Thymus (tissue), 11 donors: Measurements from ENCODE around the gene LGR6. TPM values are rescaled to one million over a fixed set of nuclear protein-coding genes. Genes with fewer than 3 reads are reported as not detected.

Experiments
- DNase-seq, 9 donors: peaks; one replicate each; pipeline ENCODE4 v3.0.0-alpha.2; 2013; ENCODE audit warnings: low spot score in 9 of 9, low read depth in 6 of 9, missing footprints in 1 of 9
- H3K27ac ChIP-seq, 2 donors: one replicate each; pipeline ENCODE4 v1.5.1; 2013; ENCODE audit warnings: control low read depth in 1 of 2, low read depth in 1 of 2, low read length in 1 of 2, mild to moderate bottlenecking in 1 of 2, moderate library complexity in 1 of 2
- H3K27me3 ChIP-seq, 2 donors: one replicate each; pipeline ENCODE4 v1.5.1; 2013; ENCODE audit warnings: low read length in 1 of 2; ENCODE audit not compliant: control insufficient read depth in 2 of 2, insufficient read depth in 1 of 2
- H3K36me3 ChIP-seq, 2 donors: one replicate each; pipeline ENCODE4 v1.5.1; 2013; ENCODE audit warnings: low read length in 1 of 2, mild to moderate bottlenecking in 1 of 2, moderate library complexity in 1 of 2; ENCODE audit not compliant: control insufficient read depth in 2 of 2, insufficient read depth in 2 of 2
- H3K4me1 ChIP-seq, 2 donors: one replicate each; pipeline ENCODE4 v1.5.1; 2013; ENCODE audit warnings: low read length in 2 of 2; ENCODE audit not compliant: control insufficient read depth in 2 of 2, insufficient read depth in 2 of 2
- H3K4me3 ChIP-seq, 2 donors: one replicate each; pipeline ENCODE4 v1.5.1; 2013; ENCODE audit warnings: low read length in 2 of 2, control low read depth in 1 of 2, mild to moderate bottlenecking in 1 of 2
- H3K9me3 ChIP-seq, 2 donors: one replicate each; pipeline ENCODE4 v1.5.1; 2013; ENCODE audit warnings: low read length in 1 of 2, mild to moderate bottlenecking in 1 of 2; ENCODE audit not compliant: control insufficient read depth in 2 of 2, insufficient read depth in 1 of 2
- WGBS: extraction: QIAGEN DNeasy Blood & Tissue Kit; methylation state at CpG from one replicate; pipeline ENCODE4 v1.1.7; 2013; 5-methylcytosine and 5-hydroxymethylcytosine counted together
- polyA plus RNA-seq: library from polyadenylated mRNA; stranded (reverse); fragments of 200-250 nt; gene quantifications from one replicate; pipeline ENCODE4 v1.2.3, GENCODE V29; 2013
- total RNA-seq: library from RNA; stranded (reverse); fragments of 120-200 nt; gene quantifications from one replicate; pipeline ENCODE4 v1.2.4, GENCODE V29; 2013
- donor health status: healthy.

Gene LGR6
- total and polyA plus RNA-seq, 2 donors, result 0.05 to 1.0 TPM

GRCh38 chr1:202268817-202269216, 75.2 kb downstream of the LGR6 start:
- DNase-seq, result no peak
- Histone ChIP-seq H3K4me3 (no peak overlapping the region), H3K4me1 (no peaks in the 10 kb centered on the region), H3K27ac (no peak overlapping the region), H3K27me3 (peaks cover 3 to 30% of the 10 kb centered on the region in 2 donors), H3K9me3 (no peaks in the 10 kb centered on the region), H3K36me3 (no peaks in the 10 kb centered on the region)
- WGBS, result 96% methylated on average over 5 of the region's 5 CpGs

- 84% methylated on average over 8 of the region's 8 CpGs for WGBS
- Histone ChIP-seq H3K36me3 (no peaks in the 10 kb centered on the region), H3K9me3 (no peaks in the 10 kb centered on the region), H3K4me3 (no peak overlapping the region), H3K27ac (no peak overlapping the region), H3K27me3 (peaks cover 3 to 22% of the 10 kb centered on the region in 2 donors), H3K4me1 (no peaks in the 10 kb centered on the region)
- no peak for DNase-seq
These were observed 77.3 kb downstream of the LGR6 start for GRCh38 chr1:202270871-202271326.

DNA sequence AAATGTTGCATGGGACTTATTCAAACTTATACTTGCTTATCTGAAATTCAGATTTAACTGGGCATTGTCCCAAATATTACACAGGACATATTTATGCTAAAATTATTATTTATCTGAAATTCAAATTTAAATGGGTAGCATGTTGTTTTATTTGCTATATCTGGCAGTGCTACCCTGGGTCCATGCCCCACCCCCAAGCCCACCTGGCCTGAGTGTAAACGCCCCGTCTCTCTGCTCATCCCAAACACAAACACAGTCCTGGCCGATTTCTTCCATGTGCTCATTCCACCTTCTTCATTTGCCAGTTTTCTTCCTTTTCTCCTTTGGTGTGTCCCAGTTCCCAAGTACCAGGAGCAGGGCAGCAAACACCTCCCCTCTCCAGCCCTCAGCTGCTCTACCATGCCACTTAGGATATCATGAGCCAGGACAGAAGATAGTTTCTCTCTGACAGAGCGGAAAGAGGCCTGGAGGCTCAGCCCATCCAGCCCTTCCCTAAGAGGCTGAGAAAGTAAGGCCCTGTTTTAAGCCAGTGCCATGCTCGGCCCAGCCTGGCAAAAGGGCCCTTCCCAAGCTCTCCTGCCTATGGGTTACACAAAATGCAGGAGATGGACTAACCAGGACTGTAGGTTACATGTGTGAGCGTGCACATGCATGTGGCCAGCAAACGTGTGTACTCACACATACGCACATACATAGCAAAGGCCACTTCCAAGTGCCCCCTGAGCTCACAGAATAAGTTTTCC, 78.7 kb downstream of the LGR6 start:
- WGBS, result 98% methylated on average over 8 of the region's 8 CpGs
- no peak for DNase-seq
- Histone ChIP-seq H3K27me3 (peaks cover 0 to 30% of the 10 kb centered on the region in 2 donors), H3K9me3 (no peaks in the 10 kb centered on the region), H3K4me3 (no peak overlapping the region), H3K4me1 (no peaks in the 10 kb centered on the region), H3K27ac (no peak overlapping the region), H3K36me3 (no peaks in the 10 kb centered on the region)

DNA sequence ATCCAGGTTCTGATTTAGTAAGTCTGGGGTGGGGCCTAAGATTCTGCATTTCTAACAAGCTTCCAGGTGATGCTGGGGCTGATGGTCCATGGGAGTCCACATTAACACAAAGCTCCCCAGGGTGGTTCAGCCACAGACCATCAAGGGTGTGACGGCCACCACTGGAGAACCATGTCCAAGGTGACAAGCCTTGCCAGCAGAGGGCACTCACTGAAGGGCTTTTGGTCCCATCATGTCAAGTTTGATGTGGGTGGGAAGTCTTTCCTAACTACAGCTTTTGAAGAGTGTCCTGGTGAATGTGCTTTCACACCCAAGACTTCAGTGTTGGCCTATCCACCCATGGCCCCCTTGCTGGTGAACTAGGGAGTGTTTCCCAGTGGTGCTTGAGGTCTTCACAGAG, 81.0 kb downstream of the LGR6 start:
- DNase-seq, result peak in 3 of 9 donors; percentile 8 to 27 (median 12)
- peaks cover 0 to 31% of the 10 kb centered on the region in 2 donors for H3K27me3 ChIP-seq
- H3K27ac ChIP-seq, result no peak overlapping the region
- no peaks in the 10 kb centered on the region for H3K36me3 ChIP-seq
- H3K9me3 ChIP-seq, result no peaks in the 10 kb centered on the region
- no peak overlapping the region for H3K4me3 ChIP-seq
- no peaks in the 10 kb centered on the region for H3K4me1 ChIP-seq
- WGBS, result 47% methylated on average over 1 of the region's 1 CpG

DNA sequence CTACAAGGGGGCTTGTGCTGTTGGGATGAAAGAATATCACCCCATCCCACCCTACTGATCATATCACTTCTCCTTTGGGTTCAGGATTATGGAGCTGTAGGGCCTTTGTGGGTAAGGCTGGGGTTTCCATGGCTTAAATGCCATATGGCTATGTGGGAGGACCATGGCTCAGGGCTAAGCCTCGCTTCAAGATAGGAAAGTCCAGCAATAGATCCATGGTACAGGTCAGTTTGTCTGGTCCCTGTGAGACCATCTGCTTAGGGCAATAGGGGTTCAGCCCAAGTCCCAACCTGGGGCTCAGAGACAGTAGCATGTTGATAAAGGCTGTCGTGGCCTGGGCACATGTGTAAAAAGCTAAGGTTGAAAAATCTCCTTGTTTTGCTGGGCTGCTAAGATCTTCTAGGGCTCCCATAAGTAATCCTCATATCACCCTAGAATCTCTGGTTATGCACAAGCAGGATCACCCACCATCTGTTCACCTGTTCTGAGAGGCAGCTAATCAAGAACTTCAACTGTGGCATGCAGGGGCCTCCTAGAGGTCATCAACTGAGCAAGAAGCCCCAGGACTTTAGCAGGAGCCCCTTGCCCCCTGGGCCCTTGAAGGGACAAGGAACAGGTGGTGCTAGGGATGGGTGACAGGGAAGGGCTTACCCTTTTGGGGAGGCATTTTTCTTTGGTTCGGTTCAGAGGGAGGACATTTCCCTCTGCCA, 81.6 kb downstream of the LGR6 start:
- Histone ChIP-seq H3K27me3 (peaks cover 0 to 33% of the 10 kb centered on the region in 2 donors), H3K27ac (no peak overlapping the region), H3K36me3 (no peaks in the 10 kb centered on the region), H3K4me3 (no peak overlapping the region), H3K4me1 (no peaks in the 10 kb centered on the region), H3K9me3 (no peaks in the 10 kb centered on the region)
- no peak for DNase-seq
- 97% methylated on average over 3 of the region's 3 CpGs for WGBS

DNA sequence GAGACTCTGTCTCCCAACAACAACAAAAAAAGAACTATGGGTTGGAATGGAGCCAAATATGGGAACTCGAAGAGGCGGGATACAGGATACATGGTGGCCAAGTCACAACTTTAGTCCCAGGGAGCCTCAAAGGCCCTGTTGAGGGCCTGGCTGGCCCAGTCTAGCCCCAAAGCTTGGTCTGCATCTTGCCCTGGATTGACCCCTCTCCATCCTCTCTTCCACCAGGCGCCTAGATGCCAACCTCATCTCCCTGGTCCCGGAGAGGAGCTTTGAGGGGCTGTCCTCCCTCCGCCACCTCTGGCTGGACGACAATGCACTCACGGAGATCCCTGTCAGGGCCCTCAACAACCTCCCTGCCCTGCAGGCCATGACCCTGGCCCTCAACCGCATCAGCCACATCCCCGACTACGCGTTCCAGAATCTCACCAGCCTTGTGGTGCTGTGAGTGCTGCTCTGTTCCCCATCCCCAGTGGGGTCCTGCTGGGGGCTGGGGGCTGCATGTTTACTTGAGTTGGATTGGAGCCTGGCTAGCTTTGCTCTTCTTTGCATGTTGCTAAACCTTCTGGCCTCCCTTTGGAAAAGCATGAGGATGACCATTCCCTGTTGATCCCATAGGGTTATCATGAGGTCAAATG, 82.6 kb downstream of the LGR6 start:
- H3K27me3 ChIP-seq, result peaks cover 0 to 35% of the 10 kb centered on the region in 2 donors
- whole genome bisulfite sequencing, result 96% methylated on average over 11 of the region's 11 CpGs
- no peak overlapping the region for H3K4me3 ChIP-seq
- no peak for DNase-seq
- no peaks in the 10 kb centered on the region for H3K36me3 ChIP-seq
- no peaks in the 10 kb centered on the region for H3K9me3 ChIP-seq
- no peak overlapping the region for H3K27ac ChIP-seq
- no peaks in the 10 kb centered on the region for H3K4me1 ChIP-seq

- whole genome bisulfite sequencing, result 97% methylated on average over 3 of the region's 3 CpGs
- H3K27ac ChIP-seq, result no peak overlapping the region
These were observed 83.3 kb downstream of the LGR6 start for GRCh38 chr1:202276920-202277319.

GRCh38 chr1:202278751-202279150, 85.2 kb downstream of the LGR6 start:
- DNase-seq, result no peak

More at GRCh38 chr1:202276920-202277319, 83.3 kb downstream of the LGR6 start:
- no peak overlapping the region for H3K4me3 ChIP-seq
- no peaks in the 10 kb centered on the region for H3K36me3 ChIP-seq
- no peak for DNase-seq
- H3K27me3 ChIP-seq, result peaks cover 0 to 42% of the 10 kb centered on the region in 2 donors
- no peaks in the 10 kb centered on the region for H3K4me1 ChIP-seq
- no peaks in the 10 kb centered on the region for H3K9me3 ChIP-seq

GRCh38 chr1:202279806-202280205, 86.2 kb downstream of the LGR6 start:
- Histone ChIP-seq H3K36me3 (no peaks in the 10 kb centered on the region), H3K9me3 (peaks cover 0 to 8% of the 10 kb centered on the region in 2 donors), H3K27me3 (peaks cover 0 to 67% of the 10 kb centered on the region in 2 donors), H3K4me3 (no peak overlapping the region), H3K27ac (no peak overlapping the region), H3K4me1 (peaks cover 6 to 15% of the 10 kb centered on the region in 2 donors)
- WGBS, result 92% methylated on average over 2 of the region's 2 CpGs
- no peak for DNase-seq

More at GRCh38 chr1:202278751-202279150, 85.2 kb downstream of the LGR6 start:
- no peak overlapping the region for H3K4me3 ChIP-seq
- H3K27me3 ChIP-seq, result peaks cover 0 to 57% of the 10 kb centered on the region in 2 donors
- H3K4me1 ChIP-seq, result peaks cover 6 to 11% of the 10 kb centered on the region in 2 donors
- peaks cover 0 to 5% of the 10 kb centered on the region in 2 donors for H3K9me3 ChIP-seq
- 87% methylated on average over 2 of the region's 2 CpGs for WGBS
- no peak overlapping the region for H3K27ac ChIP-seq
- no peaks in the 10 kb centered on the region for H3K36me3 ChIP-seq
